C4-2B (cell line): ENCODE results near the gene CD93.

Source experiments
- H3K27ac ChIP-seq: fragments of 450-650 bp; 2 replicates; pipeline ENCODE4 v1.5.1; 2017
- CTCF ChIP-seq: fragments of 450-650 bp; conservative IDR thresholded peaks from 2 replicates; pipeline ENCODE4 v1.5.1; 2017; ENCODE audit warnings: mild to moderate bottlenecking
- ZFX ChIP-seq: fragments of 450-650 bp; IDR thresholded peaks from 2 replicates; pipeline ENCODE4 v1.6.1; 2017

The CD93 gene

DNA sequence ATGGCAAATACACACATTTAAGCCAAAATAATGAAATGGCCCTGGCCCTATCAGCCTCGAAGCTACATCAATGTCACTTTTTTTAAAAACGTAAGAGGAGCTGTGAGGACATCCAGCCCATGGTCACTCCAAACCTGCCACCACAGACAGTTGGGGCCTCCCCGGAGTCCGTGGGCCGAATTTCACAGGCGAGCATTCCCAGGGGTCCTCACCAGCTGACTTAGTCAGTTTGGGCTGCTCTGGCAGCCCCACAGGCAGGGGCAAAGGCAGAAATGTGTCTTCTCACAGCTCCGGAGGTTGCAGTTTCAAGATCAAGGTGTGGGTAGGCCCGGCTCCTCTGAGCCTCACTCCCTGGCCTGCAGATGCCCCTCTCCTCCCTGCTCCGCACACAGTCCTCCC lies 25.8 kb upstream of the CD93 start:
- no peak for TF ChIP-seq CTCF
- TF ChIP-seq ZFX = no peak
- H3K27ac ChIP-seq = no peak overlapping the region

DNA sequence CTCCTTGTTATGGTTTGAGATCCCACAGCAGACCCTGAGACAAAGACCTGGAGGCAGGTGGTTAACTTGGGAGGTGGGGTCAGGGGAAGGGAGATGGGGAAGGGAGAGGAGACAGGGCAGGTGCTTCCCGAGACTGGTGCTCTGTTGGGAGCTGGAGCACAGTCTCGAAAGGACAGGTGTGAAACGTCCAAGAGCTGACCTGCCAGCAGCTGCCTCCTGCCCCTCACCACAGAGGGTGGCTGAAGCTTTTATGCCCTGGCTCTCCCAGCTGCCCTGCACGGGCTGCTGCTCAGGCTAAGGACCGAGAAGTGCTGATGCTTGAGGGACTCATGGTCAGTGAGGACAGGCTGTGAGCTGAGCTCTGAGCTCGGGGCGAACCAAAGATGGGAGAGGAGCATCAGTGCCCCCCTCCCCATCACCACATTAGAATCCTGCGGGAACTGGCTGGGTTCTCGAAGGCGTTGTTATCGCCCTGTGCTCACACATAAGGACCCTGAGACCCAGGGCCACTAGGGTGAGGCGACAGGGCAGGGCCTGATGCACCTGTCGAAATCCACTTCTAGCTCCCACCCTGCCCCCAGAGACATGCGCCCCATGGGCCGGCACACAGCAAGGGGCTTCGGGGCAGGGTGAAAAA lies 25.3 kb upstream of the CD93 start:
- no peak for TF ChIP-seq CTCF
- TF ChIP-seq ZFX = no peak
- no peak overlapping the region for H3K27ac ChIP-seq

DNA sequence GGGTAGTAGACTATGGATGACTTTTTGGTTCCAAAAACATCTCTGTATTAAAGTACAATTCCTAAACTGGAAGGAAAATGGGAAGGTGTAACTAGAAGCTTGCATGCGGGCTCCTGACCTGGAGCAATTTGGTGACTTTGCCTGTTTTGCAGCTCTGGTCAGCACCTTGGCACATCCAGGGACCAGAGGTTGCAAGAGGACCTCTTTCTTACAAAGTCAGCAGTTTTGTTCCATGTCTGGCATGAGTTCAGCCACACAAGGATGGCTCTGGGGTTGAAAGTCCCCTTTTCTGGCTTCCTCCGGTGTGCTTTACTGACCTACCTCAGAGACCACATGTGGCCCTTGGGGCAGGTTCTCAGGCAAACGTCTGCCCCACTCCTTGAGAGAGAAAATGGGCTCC lies 22.7 kb upstream of the CD93 start:
- no peak overlapping the region for H3K27ac ChIP-seq
- no peak for TF ChIP-seq CTCF
- no peak for TF ChIP-seq ZFX

GRCh38 chr20:23107466-23107865 lies 21.3 kb upstream of the CD93 start:
- no peak for TF ChIP-seq CTCF
- no peak overlapping the region for H3K27ac ChIP-seq

GRCh38 chr20:23106271-23106851 lies 20.2 kb upstream of the CD93 start:
- H3K27ac ChIP-seq = no peak overlapping the region
- no peak for TF ChIP-seq ZFX
- TF ChIP-seq CTCF = no peak

DNA sequence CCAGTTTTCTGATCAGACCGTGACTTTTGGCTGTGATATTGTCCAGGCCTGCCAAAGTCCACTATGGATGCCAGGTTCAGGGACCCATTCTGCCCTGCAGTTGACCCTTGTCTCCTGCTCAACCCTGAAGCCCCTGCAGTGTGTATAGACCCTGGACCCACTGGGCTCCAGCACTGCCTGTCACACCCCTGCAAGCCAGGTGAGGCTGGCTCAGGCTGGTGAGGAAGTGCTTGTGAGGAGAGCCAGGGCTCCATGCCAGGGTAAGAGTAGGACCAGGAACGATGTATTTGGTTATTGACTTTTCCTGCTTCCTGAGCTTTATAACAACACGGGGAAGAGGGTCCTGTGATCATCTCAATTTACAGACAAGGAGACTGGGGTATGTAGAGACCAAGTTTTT lies 19.1 kb upstream of the CD93 start:
- no peak for TF ChIP-seq CTCF
- no peak for TF ChIP-seq ZFX
- no peak overlapping the region for H3K27ac ChIP-seq

DNA sequence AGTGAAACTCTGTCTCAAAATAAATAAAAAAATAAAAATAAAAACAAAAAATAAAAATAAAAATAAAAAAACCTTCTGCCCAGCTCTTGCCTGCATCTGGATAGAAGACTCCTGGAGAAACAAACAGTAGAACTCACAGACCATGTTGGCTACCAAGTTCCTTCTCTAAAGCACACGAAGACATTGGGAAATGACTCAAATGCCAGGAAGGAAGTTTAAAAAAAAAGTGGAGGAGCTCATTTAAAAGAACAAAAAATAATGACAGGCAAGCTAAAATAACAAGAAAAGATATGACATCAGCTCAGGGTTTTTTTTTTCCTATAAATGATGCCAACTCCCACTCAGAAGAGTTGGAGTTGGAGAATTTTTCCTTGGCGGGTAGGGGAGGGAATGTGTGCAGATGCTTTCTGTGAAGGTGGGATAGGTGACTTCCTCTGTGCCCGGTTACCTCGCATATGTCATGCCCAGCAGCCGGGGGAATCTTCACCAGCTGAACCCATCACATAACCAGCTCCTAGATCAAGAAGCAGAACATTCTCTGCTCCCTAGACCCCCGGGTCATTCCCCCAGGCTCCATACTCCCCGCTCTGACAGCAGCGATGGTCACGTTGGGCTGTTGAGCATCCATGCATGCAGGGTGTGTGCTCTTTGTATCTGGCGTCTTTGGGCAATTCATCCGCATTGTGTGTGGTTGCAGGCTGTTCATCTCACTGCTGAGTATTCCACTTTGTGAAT lies 17.3 kb upstream of the CD93 start:
- TF ChIP-seq CTCF (no peak), ZFX (no peak)
- no peak overlapping the region for H3K27ac ChIP-seq
